Panc1 (cell line): ENCODE measurements around the gene ZNF79. TPM values are rescaled to one million over a fixed set of nuclear protein-coding genes. Genes with fewer than 3 reads are reported as not detected.

Source experiments
- ATAC-seq: fragments of 200-7000 bp; cut with Tn5 transposase; 2 replicates; pipeline ENCODE4 v1.9.1; 2020; ENCODE audit warnings: mild to moderate bottlenecking, moderate library complexity
- BruUV-seq: library from RNA; stranded (reverse); fragments of 400-500 nt; replicated peaks from 2 replicates; lab custom pipeline; 2021; lab: Mats Ljungman, UMichigan
- CTCF ChIA-PET: fragments of 300-600 bp; sonication (Branson Sonifier 250); formaldehyde crosslinking; loops from one replicate; lab custom pipeline; 2022; ENCODE audit warnings: antibody characterized with exemption; lab: Charles Lee
- POLR2A ChIA-PET: fragments of 300-600 bp; sonication (Branson Sonifier 250); formaldehyde crosslinking; loops from one replicate; lab custom pipeline; 2022; ENCODE audit warnings: antibody characterized with exemption; lab: Charles Lee
- DNase-seq: peaks from one replicate; pipeline ENCODE4 v3.0.0-alpha.2; 2010; ENCODE audit warnings: low read depth, low spot score
- H3K27ac ChIP-seq: 2 replicates; pipeline ENCODE4 v1.5.1; 2011; ENCODE audit warnings: mild to moderate bottlenecking, low read length, inconsistent platforms
- H3K27me3 ChIP-seq: fragments of 200-500 bp; sonication (Bioruptor generic); 2 replicates; pipeline ENCODE4 v1.6.0; 2014; ENCODE audit warnings: low read length, inconsistent platforms; ENCODE audit not compliant: control insufficient read depth, insufficient read depth
- H3K36me3 ChIP-seq: fragments of 200-500 bp; sonication (Bioruptor generic); 2 replicates; pipeline ENCODE4 v1.5.1; 2014; ENCODE audit warnings: inconsistent platforms, mild to moderate bottlenecking, low read length, moderate library complexity; ENCODE audit not compliant: control insufficient read depth, insufficient read depth
- H3K4me1 ChIP-seq: 2 replicates; pipeline ENCODE4 v1.5.1; 2011; ENCODE audit warnings: inconsistent platforms, mild to moderate bottlenecking, low read length, moderate library complexity; ENCODE audit not compliant: control insufficient read depth, insufficient read depth
- H3K4me3 ChIP-seq, 2 experiments: 2 replicates each; pipeline ENCODE4 v1.5.1; 2011 to 2012; ENCODE audit warnings: low read depth in 2 of 2, low read length in 2 of 2, mild to moderate bottlenecking in 2 of 2, inconsistent platforms in 1 of 2, moderate library complexity in 1 of 2
- H3K9me3 ChIP-seq: fragments of 200-500 bp; sonication (Bioruptor generic); 2 replicates; pipeline ENCODE4 v1.5.1; 2014; ENCODE audit warnings: low read depth, mild to moderate bottlenecking, inconsistent platforms, low read length, moderate library complexity; ENCODE audit not compliant: control insufficient read depth, insufficient read depth
- POLR2AphosphoS5 ChIP-seq: IDR thresholded peaks from 2 replicates; pipeline ENCODE4 v1.6.1; 2012; ENCODE audit warnings: mild to moderate bottlenecking, low read depth, low read length, moderate library complexity
- SIN3A ChIP-seq: IDR thresholded peaks from 2 replicates; pipeline ENCODE4 v1.6.1; 2012; ENCODE audit warnings: low read depth, mild to moderate bottlenecking, low read length, moderate library complexity, borderline replicate concordance; ENCODE audit not compliant: insufficient read depth
- TCF7L2 ChIP-seq: IDR thresholded peaks from 2 replicates; pipeline ENCODE4 v1.6.1; 2011; ENCODE audit warnings: mild to moderate bottlenecking, low read depth, low read length, inconsistent platforms
- in situ Hi-C: cut with HindIII; loops from 2 replicates; pipeline ENCODE4 v1.10.0; 2016; ENCODE audit warnings: low sequenced_read_pairs, low pct_unique_long_range_greater_than_20kb
- intact Hi-C: fragments of 100-400 bp; cut with micrococcal nuclease; formaldehyde crosslinking; loops from one replicate; pipeline ENCODE4 v1.10.0; 2022; ENCODE audit not compliant: unreplicated experiment
- total RNA-seq: library from RNA; stranded (reverse); gene quantifications from one replicate; pipeline ENCODE4 v1.2.1, GENCODE V29; 2021; ENCODE audit not compliant: unreplicated experiment
- TF ChIP-seq, protein P1 (sequence below), 2 experiments: IDR thresholded peaks; 2 replicates each; pipeline ENCODE4 v1.6.1; 2011 to 2012; ENCODE audit warnings: low read depth in 2 of 2, control low read depth in 1 of 2, low read length in 1 of 2, mild to moderate bottlenecking in 1 of 2, moderate library complexity in 1 of 2; ENCODE audit not compliant: insufficient read depth in 1 of 2
- TF ChIP-seq, protein P2 (sequence below): fragments of 450-650 bp; IDR thresholded peaks from 2 replicates; pipeline ENCODE4 v1.5.1; 2017; ENCODE audit warnings: mild to moderate bottlenecking

The ZNF79 gene
- total RNA-seq, 1 experiment from 2014 or later = 5.4 TPM

DNA sequence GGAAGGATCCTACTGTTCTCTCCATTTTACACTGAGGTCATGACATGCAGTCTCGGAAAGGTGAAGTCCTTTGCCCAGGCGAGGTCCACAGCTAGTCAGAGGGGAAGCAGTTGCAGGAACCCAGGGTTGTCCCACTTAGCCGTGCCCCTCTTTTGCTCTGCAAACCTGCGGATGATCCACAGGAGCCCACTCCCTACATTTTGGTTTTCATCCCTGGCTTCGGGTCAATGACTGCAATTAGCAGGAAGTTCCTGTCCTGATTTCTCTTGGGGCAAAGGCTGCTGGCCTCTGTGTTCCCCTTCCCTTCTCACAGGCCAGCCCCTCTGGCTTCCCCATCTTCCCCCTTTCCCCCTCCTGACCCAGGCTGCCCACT is 25.9 kb upstream of the ZNF79 start:
- no peaks in the 10 kb centered on the region for H3K27me3 ChIP-seq
- in situ Hi-C loops (no loop called here), intact Hi-C loops (no loop called here)
- TF ChIP-seq, protein P1, sequence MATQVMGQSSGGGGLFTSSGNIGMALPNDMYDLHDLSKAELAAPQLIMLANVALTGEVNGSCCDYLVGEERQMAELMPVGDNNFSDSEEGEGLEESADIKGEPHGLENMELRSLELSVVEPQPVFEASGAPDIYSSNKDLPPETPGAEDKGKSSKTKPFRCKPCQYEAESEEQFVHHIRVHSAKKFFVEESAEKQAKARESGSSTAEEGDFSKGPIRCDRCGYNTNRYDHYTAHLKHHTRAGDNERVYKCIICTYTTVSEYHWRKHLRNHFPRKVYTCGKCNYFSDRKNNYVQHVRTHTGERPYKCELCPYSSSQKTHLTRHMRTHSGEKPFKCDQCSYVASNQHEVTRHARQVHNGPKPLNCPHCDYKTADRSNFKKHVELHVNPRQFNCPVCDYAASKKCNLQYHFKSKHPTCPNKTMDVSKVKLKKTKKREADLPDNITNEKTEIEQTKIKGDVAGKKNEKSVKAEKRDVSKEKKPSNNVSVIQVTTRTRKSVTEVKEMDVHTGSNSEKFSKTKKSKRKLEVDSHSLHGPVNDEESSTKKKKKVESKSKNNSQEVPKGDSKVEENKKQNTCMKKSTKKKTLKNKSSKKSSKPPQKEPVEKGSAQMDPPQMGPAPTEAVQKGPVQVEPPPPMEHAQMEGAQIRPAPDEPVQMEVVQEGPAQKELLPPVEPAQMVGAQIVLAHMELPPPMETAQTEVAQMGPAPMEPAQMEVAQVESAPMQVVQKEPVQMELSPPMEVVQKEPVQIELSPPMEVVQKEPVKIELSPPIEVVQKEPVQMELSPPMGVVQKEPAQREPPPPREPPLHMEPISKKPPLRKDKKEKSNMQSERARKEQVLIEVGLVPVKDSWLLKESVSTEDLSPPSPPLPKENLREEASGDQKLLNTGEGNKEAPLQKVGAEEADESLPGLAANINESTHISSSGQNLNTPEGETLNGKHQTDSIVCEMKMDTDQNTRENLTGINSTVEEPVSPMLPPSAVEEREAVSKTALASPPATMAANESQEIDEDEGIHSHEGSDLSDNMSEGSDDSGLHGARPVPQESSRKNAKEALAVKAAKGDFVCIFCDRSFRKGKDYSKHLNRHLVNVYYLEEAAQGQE (IDR thresholded peaks at IDR 0.05; ENCODE audit: insufficient read depth in 1 of 2, low read depth in 2 of 2, low read length in 1 of 2) = no peak
- TF ChIP-seq, protein P2, sequence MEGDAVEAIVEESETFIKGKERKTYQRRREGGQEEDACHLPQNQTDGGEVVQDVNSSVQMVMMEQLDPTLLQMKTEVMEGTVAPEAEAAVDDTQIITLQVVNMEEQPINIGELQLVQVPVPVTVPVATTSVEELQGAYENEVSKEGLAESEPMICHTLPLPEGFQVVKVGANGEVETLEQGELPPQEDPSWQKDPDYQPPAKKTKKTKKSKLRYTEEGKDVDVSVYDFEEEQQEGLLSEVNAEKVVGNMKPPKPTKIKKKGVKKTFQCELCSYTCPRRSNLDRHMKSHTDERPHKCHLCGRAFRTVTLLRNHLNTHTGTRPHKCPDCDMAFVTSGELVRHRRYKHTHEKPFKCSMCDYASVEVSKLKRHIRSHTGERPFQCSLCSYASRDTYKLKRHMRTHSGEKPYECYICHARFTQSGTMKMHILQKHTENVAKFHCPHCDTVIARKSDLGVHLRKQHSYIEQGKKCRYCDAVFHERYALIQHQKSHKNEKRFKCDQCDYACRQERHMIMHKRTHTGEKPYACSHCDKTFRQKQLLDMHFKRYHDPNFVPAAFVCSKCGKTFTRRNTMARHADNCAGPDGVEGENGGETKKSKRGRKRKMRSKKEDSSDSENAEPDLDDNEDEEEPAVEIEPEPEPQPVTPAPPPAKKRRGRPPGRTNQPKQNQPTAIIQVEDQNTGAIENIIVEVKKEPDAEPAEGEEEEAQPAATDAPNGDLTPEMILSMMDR = no peak
- TF ChIP-seq TCF7L2 = no peak
- POLR2A ChIA-PET = no interaction called here
- H3K4me3 ChIP-seq = peak overlapping the region; percentile 55 to 64
- no TSS peak for BruUV-seq
- CTCF ChIA-PET = no interaction called here
- H3K36me3 ChIP-seq = no peaks in the 10 kb centered on the region; the same call in 1 of the 2 replicates
- ATAC-seq = no peak
- no peak for DNase-seq
- no peaks in the 10 kb centered on the region for H3K9me3 ChIP-seq
- H3K4me1 ChIP-seq = peaks cover 16% of the 10 kb centered on the region
- H3K27ac ChIP-seq = peak overlapping the region; percentile 63

DNA sequence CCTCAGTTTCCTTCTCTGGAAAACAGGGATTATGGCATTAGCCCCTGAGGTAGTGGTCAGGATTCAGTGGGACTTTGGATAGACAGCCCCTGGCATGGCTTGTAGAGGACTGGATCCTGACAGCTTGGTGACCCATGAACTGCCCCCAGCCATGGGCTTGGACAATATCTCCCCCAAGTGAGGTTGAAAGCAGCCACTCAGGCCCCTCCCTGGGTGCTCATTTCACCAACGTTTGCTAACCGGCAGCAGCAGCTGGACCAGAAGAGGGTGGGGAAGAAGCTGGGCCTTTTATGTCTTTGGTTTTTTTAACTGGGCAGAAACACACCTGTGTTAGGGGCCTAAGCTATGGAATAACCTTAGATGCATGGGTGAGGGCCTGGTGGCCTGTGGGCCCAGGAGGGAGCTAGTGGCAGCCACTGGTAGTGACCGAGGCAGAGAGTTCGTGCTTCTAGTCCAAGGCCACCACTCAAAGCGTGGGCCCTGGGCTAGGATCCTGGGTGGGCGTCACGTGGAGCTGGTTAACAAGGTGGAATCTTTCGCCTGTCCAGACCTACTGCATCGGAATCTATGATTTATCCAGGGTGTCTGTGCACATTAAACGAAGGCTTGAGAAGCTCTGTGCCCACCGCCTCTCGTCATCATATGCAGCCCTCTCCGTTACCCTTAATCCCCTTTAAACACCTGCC is 25.3 kb upstream of the ZNF79 start:
- H3K4me3 ChIP-seq = peak overlapping the region; percentile 55 to 64

DNA sequence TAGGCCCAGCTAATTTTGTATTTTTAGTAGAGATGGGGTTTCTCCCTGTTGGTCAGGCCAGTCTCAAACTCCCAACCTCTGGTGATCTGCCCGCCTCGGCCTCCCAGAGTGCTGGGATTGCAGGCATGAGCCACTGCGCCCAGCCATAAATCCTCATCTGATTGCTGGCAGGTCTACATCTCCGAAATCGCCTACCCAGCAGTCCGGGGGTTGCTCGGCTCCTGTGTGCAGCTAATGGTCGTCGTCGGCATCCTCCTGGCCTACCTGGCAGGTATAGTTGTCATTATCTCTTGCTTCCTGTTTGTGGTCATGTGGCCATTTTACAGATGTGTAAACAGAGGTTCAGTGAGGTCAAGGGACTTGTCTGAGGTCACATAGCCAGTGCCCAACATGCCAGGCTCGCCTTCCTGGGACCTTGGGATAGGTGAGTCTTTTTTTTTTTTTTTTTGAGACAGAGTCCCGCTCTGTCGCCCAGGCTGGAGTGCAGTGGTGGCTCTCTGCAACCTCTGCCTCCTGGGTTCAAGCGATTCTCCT is 24.4 kb upstream of the ZNF79 start:
- Histone ChIP-seq H3K9me3 (no peaks in the 10 kb centered on the region), H3K4me3 (no peak overlapping the region), H3K27ac (no peak overlapping the region), H3K36me3 (no peaks in the 10 kb centered on the region; the same call in 1 of the 2 replicates), H3K27me3 (no peaks in the 10 kb centered on the region), H3K4me1 (peaks cover 12% of the 10 kb centered on the region)
- intact Hi-C loops = no loop called here
- BruUV-seq = no TSS peak
- in situ Hi-C loops = no loop called here
- DNase-seq (no peak), ATAC-seq (no peak)
- CTCF ChIA-PET = no interaction called here
- TF ChIP-seq SIN3A (no peak), TCF7L2 (no peak), POLR2AphosphoS5 (no peak)
- TF ChIP-seq, protein P2 = no peak
- TF ChIP-seq, protein P1 (IDR thresholded peaks at IDR 0.05; ENCODE audit: insufficient read depth in 1 of 2, low read depth in 2 of 2, low read length in 1 of 2) = no peak
- POLR2A ChIA-PET = no interaction called here

More for the DNA sequence above, 25.3 kb upstream of the ZNF79 start:
- H3K27me3 ChIP-seq = no peaks in the 10 kb centered on the region
- no peak for TF ChIP-seq POLR2AphosphoS5
- H3K36me3 ChIP-seq = no peaks in the 10 kb centered on the region; the same call in 1 of the 2 replicates
- BruUV-seq = TSS peak; percentile 63
- H3K4me1 ChIP-seq = peaks cover 12% of the 10 kb centered on the region
- in situ Hi-C loops (no loop called here), intact Hi-C loops (no loop called here)
- DNase-seq = no peak
- ChIA-PET CTCF (no interaction called here), POLR2A (interaction anchor here (0.7 kb wide), 1 partner anchor 119 kb away, joined by 5 read pairs; no protein-coding TSS in a partner anchor)
- no peak for ATAC-seq
- no peaks in the 10 kb centered on the region for H3K9me3 ChIP-seq
- peak overlapping the region; percentile 63 for H3K27ac ChIP-seq
